ENCODE measurements around the gene OTOS.

DNA sequence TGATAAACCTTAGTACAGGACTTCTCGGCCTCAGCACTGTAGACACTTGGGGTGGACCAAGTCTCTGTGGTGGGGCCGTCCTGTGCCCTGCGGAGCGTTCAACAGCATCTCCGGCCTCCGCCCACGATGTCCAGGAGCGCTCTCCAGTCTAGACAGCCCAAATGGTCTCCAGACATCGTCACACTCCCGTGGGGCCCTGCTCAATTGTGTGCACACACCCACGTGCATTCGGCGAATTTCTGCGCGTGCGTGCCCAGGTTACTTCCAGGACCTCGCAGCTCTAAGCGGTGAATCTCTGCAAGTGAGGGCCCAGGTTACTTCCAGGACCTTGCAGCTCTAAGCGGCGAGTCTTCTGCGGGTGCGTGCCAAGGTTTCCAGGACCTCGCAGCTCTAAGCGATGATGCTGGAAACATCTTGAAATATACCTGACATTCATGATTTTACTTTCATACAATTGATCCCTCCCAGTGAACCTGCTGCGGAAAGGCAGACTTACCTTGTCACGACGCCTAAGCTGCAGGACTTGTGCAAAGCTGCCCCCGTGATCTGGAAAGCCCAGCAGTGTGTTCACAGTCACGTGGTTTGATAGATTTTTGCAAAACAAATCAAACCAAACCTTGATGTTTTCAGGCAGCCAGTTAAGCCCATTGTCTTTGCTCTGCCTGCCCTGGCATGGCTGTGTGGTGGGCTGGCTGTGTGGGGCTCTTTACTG, 16.1 kb upstream of the OTOS start:
- TF ChIP-seq EZH2 (IDR thresholded peaks at IDR 0.05; ENCODE audit: borderline replicate concordance, insufficient read depth, low read length, poor library complexity, severe bottlenecking) = no peak
- TF ChIP-seq, protein P1, sequence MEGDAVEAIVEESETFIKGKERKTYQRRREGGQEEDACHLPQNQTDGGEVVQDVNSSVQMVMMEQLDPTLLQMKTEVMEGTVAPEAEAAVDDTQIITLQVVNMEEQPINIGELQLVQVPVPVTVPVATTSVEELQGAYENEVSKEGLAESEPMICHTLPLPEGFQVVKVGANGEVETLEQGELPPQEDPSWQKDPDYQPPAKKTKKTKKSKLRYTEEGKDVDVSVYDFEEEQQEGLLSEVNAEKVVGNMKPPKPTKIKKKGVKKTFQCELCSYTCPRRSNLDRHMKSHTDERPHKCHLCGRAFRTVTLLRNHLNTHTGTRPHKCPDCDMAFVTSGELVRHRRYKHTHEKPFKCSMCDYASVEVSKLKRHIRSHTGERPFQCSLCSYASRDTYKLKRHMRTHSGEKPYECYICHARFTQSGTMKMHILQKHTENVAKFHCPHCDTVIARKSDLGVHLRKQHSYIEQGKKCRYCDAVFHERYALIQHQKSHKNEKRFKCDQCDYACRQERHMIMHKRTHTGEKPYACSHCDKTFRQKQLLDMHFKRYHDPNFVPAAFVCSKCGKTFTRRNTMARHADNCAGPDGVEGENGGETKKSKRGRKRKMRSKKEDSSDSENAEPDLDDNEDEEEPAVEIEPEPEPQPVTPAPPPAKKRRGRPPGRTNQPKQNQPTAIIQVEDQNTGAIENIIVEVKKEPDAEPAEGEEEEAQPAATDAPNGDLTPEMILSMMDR (IDR thresholded peaks at IDR 0.05; ENCODE audit: poor library complexity, severe bottlenecking) = no peak
- no peak for TF ChIP-seq MXI1 (conservative IDR thresholded peaks at IDR 0.05; ENCODE audit: poor library complexity, severe bottlenecking)
- TF ChIP-seq POLR2AphosphoS5 (IDR thresholded peaks at IDR 0.05) = no peak
- no peak for TF ChIP-seq RAD21 (conservative IDR thresholded peaks at IDR 0.05)
- TF ChIP-seq EP300 (conservative IDR thresholded peaks at IDR 0.05; ENCODE audit: poor library complexity, severe bottlenecking) = no peak
- TF ChIP-seq SMC3 (conservative IDR thresholded peaks at IDR 0.05; ENCODE audit: poor library complexity) = no peak
- no peak for TF ChIP-seq TAF1 (IDR thresholded peaks at IDR 0.05; ENCODE audit: low read depth)

Measured in neural cell (in vitro differentiated cells).